Sigmoid colon (tissue), 4 donors: ENCODE data around the gene GIGYF2.

ENCODE experiments used
- POLR2A ChIP-seq, 2 donors: fragments of 450-650 bp; IDR thresholded peaks; one replicate each; pipeline ENCODE4 v1.6.1; 2016; ENCODE audit warnings: antibody characterized with exemption in 2 of 2, mild to moderate bottlenecking in 2 of 2, moderate library complexity in 2 of 2
- POLR2AphosphoS5 ChIP-seq, 4 donors: sonication (generic); formaldehyde crosslinking; IDR thresholded peaks; one replicate each; pipeline ENCODE4 v1.6.1; 2017; ENCODE audit warnings: antibody characterized with exemption in 4 of 4
- TF ChIP-seq, protein P1 (sequence below), 4 experiments: fragments of 450-650 bp in 3 of 4; fragments of 200-600 bp in 1 of 4; IDR thresholded peaks; one replicate each; pipeline ENCODE4 v1.5.1; 2016 to 2019; ENCODE audit warnings: antibody characterized with exemption in 4 of 4, mild to moderate bottlenecking in 3 of 4, moderate library complexity in 2 of 4

- TF ChIP-seq, protein P1, sequence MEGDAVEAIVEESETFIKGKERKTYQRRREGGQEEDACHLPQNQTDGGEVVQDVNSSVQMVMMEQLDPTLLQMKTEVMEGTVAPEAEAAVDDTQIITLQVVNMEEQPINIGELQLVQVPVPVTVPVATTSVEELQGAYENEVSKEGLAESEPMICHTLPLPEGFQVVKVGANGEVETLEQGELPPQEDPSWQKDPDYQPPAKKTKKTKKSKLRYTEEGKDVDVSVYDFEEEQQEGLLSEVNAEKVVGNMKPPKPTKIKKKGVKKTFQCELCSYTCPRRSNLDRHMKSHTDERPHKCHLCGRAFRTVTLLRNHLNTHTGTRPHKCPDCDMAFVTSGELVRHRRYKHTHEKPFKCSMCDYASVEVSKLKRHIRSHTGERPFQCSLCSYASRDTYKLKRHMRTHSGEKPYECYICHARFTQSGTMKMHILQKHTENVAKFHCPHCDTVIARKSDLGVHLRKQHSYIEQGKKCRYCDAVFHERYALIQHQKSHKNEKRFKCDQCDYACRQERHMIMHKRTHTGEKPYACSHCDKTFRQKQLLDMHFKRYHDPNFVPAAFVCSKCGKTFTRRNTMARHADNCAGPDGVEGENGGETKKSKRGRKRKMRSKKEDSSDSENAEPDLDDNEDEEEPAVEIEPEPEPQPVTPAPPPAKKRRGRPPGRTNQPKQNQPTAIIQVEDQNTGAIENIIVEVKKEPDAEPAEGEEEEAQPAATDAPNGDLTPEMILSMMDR (IDR thresholded peaks at IDR 0.05) = no peak
- no peak for TF ChIP-seq POLR2AphosphoS5 (IDR thresholded peaks at IDR 0.05)
- no peak for TF ChIP-seq POLR2A (IDR thresholded peaks at IDR 0.05)
These were observed 172.2 kb downstream of the GIGYF2 start for GRCh38 chr2:232869138-232870017.
